ENCODE data around the gene CADM1. TPM values are rescaled to one million over a fixed set of nuclear protein-coding genes. Genes with fewer than 3 reads are reported as not detected.

CADM1 gene
- total and polyA plus RNA-seq, 2 experiments from 2014 or later, result 16.5 to 18.0 TPM

- TF ChIP-seq REST (IDR thresholded peaks at IDR 0.05; ENCODE audit: unreplicated experiment) (no peak), CTCF (conservative IDR thresholded peaks at IDR 0.05; ENCODE audit: low read depth in 2 of 2) (no peak), NANOG (IDR thresholded peaks at IDR 0.05; ENCODE audit: borderline replicate concordance) (no peak), ETS1 (IDR thresholded peaks at IDR 0.05) (no peak), EZH2 (IDR thresholded peaks at IDR 0.05; ENCODE audit: low read depth, unreplicated experiment) (no peak), POLR2AphosphoS5 (IDR thresholded peaks at IDR 0.05; ENCODE audit: low read depth) (no peak)
Observed at GRCh38 chr11:115454525-115454924, 49.7 kb downstream of the CADM1 start (continued).

- no peak overlapping the region for H2AFZ ChIP-seq
- no peaks in the 10 kb centered on the region for H3K9me3 Mint-ChIP-seq
- H3K4me3 ChIP-seq, result no peak overlapping the region
- no peak overlapping the region for H3K4me3 Mint-ChIP-seq
- no peak for DNase-seq (ENCODE audit: low spot score)
- no peaks in the 10 kb centered on the region for H3F3A ChIP-seq (replicated peaks; ENCODE audit: low read depth)
- no peak for TF ChIP-seq STAT1 (IDR thresholded peaks at IDR 0.05; ENCODE audit: unreplicated experiment)
- no peak for ATAC-seq
- no peaks in the 10 kb centered on the region for H3K36me3 ChIP-seq (ENCODE audit: insufficient read depth)
- H3K36me3 Mint-ChIP-seq (ENCODE audit: low read depth), result no peaks in the 10 kb centered on the region
- peak overlapping the region; percentile 49; the same call in 1 of the 2 replicates for H3K4me2 ChIP-seq
- peaks cover 30% of the 10 kb centered on the region for H3K4me1 ChIP-seq (ENCODE audit: insufficient read depth)
- H3K27ac ChIP-seq (ENCODE audit: low read depth), result no peak overlapping the region
- no peaks in the 10 kb centered on the region for H4K20me1 ChIP-seq (replicated peaks; ENCODE audit: insufficient read depth)
- H3K9me2 ChIP-seq (ENCODE audit: insufficient read depth), result no peaks in the 10 kb centered on the region
- H3K4me1 Mint-ChIP-seq, result peaks cover 24% of the 10 kb centered on the region; the same call in 2 of the 3 replicates
- H3K79me2 ChIP-seq (replicated peaks; ENCODE audit: insufficient read depth), result no peaks in the 10 kb centered on the region
- H3K27ac Mint-ChIP-seq, result no peak overlapping the region
- H3K27me3 ChIP-seq (ENCODE audit: insufficient read depth), result no peaks in the 10 kb centered on the region
- H3K27me3 Mint-ChIP-seq (ENCODE audit: insufficient read depth, low read depth, poor library complexity), result no peaks in the 10 kb centered on the region
Observed at GRCh38 chr11:115453693-115454490, 50.3 kb downstream of the CADM1 start.
